HuH-7 (cell line): ENCODE data around the gene DOCK4.

Source experiments
- DNase-seq: peaks from one replicate; pipeline ENCODE4 v3.0.0; 2011; ENCODE audit warnings: low spot score

Gene DOCK4

GRCh38 chr7:111803015-111803758, 403.0 kb downstream of the DOCK4 start:
- no peak for DNase-seq

GRCh38 chr7:111802194-111802772, 403.9 kb downstream of the DOCK4 start:
- DNase-seq: no peak

DNA sequence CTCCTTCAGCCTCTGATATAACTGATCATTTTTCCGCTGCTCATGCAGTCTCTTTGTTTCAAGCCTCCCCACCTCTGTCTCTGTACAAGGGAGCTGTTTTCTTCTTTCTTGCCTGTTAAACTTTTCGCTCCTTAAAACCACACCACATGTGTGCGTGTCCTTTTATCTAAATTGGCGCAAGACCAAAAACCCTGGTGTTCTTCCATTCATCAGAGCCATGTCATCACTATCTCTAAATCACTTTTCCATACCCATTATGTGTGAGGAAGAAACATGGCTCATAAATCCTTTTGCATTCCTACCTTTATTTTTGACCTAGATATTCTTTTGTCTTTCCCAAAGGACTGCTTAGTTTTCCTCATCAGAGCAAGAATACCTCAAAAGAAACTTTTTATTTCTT, 404.9 kb downstream of the DOCK4 start:
- no peak for DNase-seq

- no peak for DNase-seq
These were observed 409.5 kb downstream of the DOCK4 start for GRCh38 chr7:111796671-111797070.

GRCh38 chr7:111789870-111790269, 416.3 kb downstream of the DOCK4 start:
- DNase-seq: no peak

DNA sequence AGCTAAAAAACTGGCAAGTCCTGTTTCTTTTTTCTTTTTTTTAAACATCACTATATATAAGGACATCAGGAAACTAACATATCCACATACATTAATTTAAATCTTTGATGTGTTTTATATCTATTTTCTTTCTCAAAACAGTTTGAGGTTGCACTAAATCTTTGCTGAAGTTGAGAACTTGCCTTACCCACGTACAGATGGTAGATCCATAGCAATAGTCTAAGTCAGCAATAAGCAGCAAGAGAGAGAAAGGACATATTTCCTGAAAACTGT, 417.2 kb downstream of the DOCK4 start:
- no peak for DNase-seq

- no peak for DNase-seq
These were observed 417.7 kb downstream of the DOCK4 start for GRCh38 chr7:111788286-111789047.

DNA sequence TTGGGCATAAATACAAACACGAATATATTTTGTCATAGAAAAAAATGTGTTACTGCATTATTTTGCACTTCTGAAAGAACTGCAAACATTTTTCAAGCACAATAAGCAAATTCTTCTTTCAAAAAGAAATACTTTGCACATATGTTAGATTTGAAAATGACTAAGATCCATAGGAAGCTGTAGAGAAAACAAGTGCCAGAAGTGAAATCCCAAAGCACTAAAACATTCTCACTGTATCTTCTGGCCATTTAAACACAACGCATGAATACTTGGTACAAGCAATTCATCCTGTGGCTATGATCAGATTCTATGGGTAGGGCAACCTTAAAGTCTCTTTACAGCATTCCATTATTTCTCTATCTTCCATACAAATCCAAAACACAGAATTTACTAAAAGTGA, 418.5 kb downstream of the DOCK4 start:
- no peak for DNase-seq

GRCh38 chr7:111787099-111787498, 419.1 kb downstream of the DOCK4 start:
- no peak for DNase-seq

DNA sequence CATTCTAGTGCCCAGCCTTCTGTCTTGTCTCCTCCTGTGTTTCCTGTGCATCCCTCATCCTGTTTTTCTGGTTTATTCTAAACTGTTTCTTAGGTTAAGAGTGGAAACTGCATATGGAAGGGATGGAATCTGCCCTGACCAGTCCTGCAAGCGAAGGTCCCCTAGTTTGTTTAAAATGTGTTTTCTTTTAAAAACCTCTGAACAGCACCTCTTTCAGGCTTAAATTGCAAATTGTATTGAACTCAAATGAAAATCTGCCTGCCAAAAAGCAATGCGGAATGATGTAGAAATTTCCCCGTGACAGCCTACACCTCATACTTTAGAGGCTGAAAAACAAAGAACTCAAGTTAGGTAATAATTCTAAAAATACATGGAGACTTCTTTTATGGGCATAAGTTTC, 421.1 kb downstream of the DOCK4 start:
- DNase-seq: no peak

GRCh38 chr7:111784296-111784695, 421.9 kb downstream of the DOCK4 start:
- DNase-seq: no peak

GRCh38 chr7:111783854-111784253, 422.3 kb downstream of the DOCK4 start:
- DNase-seq: no peak

DNA sequence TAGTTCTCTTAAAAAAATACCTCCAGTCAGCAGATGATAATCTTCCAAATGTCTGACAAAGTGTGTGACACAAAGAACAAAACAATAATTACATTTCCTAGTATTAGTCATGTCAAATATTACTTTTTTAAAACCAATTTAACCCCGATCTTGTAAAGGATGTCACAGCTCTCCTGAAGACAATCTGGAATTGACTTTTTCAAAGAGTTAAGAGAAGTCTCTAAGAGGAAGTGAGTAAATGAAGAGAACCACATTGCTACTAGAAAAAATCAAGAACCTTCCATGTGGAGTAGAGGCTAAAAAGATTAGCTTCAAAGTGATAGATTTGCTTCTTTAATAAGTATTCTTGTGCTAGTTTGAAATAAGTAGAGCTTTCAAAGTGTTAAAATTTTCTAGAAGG, 425.7 kb downstream of the DOCK4 start:
- no peak for DNase-seq

DNA sequence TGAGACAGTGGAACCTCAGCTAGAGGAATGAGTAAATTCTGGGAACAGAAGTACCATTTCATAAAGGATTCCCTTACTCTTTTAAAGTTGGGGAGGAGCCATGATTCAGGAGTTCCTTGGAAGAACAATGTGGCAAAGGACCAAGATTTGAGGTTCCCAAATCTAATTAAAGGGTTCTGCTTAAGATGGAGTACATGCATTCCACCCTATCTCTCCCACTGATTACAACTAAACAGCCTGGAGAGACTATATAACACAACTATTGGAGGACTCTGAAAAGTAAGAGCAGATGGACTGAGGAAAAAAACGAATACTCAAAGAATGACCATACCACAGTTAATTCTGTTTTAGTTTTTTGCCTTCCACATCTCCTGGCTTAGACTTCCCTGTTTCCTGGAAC, 431.0 kb downstream of the DOCK4 start:
- no peak for DNase-seq

GRCh38 chr7:111772716-111773115, 433.5 kb downstream of the DOCK4 start:
- no peak for DNase-seq

- DNase-seq: no peak
These were observed 434.6 kb downstream of the DOCK4 start for GRCh38 chr7:111771638-111772037.

DNA sequence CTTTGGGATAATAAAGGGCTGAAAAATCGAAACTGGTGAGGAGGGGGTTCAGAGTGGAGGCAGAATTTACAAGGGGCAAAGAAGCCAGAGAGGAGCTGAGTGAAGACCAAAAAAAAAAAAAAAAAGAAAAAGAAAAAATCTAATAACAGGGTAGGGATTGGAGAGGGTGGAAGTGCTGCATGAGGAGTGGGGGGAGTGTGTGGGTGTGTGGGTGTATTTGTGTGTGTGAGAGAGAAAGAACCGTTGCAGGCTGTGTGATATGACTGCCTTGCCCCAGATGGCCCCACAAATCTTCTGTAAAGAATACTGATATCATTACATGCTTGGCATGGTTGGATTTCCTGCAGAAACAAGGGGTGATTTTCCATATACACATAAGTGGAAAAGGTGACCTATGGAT, 436.1 kb downstream of the DOCK4 start:
- DNase-seq: no peak

- DNase-seq: no peak
These were observed 440.2 kb downstream of the DOCK4 start for GRCh38 chr7:111765751-111766643.

DNA sequence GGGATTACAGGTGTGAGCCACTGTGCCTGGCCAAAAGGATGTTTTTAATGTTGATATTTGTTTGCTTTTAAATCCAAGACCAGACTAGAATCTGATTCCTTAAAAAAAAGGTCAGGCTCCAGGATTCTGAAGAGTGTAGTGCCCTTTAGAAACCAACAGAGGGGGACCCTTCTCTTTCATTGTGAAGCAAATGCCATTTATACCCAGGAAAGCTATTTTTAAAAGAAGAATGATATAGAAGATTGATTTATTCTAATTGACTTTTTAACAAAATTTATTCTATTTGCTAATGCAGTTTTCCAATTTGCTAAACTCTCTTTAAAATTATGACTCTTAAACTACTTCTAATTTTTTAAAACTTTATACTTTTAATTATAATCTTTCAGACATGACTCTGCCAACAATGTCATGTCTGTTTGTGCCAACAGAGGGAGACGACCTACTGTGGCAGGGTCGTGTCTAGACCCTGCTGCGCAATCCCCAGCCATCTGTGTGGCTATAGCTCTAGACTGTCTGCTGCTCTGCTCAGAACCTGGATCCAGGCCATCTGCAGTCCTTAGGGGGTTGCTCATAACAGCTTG, 442.9 kb downstream of the DOCK4 start:
- DNase-seq: peak; percentile 43

DNA sequence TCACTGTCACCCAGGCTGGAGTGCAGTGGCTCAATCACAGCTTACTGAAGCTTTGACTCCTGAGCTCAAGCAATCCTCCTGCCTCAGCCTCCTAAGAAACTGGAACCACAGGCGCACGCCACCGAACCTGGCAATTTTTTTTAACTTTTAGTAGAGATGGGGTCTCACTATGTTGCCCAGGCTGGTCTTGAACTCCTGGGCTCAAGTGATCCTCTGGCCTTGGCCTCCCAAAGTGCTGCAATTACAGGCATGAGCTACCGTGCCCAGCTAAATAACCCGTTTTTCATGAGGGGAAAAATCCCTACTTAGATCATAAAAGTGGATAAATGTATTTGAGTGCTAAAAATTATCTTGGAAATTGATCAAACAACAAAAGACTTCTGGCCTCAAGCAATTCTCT, 443.4 kb downstream of the DOCK4 start:
- DNase-seq: no peak

DNA sequence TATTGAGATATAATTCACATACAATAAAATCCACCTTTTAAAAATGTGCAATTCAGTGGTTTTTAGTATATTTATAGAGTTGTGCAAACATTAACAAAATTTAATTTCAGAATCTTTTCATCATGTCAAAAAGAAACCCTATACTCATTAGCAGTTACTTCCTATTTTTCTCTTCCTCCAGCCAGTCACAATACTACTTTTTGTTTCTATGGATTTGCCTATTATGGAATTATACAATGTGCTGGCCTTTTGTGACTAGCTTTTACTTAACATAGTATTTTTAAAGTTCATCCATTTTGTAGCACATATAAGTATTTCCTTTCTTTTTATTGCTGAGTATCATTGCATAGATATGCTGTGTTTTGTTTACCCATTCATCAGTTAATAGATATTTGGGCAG, 444.0 kb downstream of the DOCK4 start:
- DNase-seq: no peak

DNA sequence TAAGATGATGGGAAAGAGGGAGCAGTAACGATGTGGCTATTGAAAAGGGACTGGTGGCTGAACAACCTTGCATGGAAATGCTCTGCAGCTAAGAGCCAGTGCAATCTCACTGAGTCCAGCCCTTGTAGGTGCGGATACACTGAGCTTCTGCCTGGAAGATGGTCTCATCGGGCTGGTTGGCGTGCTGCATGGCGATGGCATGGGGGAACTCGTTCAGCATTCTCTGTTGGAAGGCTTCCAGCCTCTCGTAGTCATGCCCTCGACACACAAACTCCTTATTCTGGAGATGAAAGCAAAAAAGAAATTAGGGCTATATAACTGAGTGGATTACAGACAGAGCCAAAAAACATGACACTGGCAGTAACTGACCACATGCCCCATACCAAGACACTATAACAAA, 446.2 kb downstream of the DOCK4 start:
- DNase-seq: no peak
